ENCODE data around the gene ESF1. TPM values are rescaled to one million over a fixed set of nuclear protein-coding genes. Genes with fewer than 3 reads are reported as not detected.

Gene ESF1
- total and polyA plus RNA-seq, 2 of the 8 experiments (the other 6 are each of a cell fraction or from before 2014, with no cell fraction given) = 1.1 to 32.9 TPM

- DNase-seq (ENCODE audit: low read depth in 1 of 2, low spot score in 2 of 2) (no peak), FAIRE-seq (no peak)
- Histone ChIP-seq H2BK120ac (replicated peaks; ENCODE audit: low read depth, low read length) (no peak overlapping the region), H3K23me2 (ENCODE audit: low read depth, low read length) (0 out of 2 replicates have a peak, but pooled peaks cover 2% of the 10 kb centered on the region), H3K9ac (replicated peaks in 1 of 4; ENCODE audit: extremely low read depth in 1 of 4, low read depth in 3 of 4, low read length in 3 of 4) (no peak overlapping the region), H3K79me2 (ENCODE audit: control insufficient read depth in 1 of 2, insufficient read depth in 2 of 2, low read length in 2 of 2) (no peaks in the 10 kb centered on the region), H2BK5ac (ENCODE audit: low read depth, low read length) (no peak overlapping the region), H4K5ac (ENCODE audit: insufficient read length, low read depth, low read length) (no peak overlapping the region), H3K4me2 (ENCODE audit: insufficient read depth in 1 of 2, low read depth in 2 of 2, low read length in 2 of 2) (no peak overlapping the region), H2BK20ac (ENCODE audit: low read length) (no peak overlapping the region), H3K27me3 (replicated peaks in 1 of 4; ENCODE audit: control insufficient read depth in 3 of 4, extremely low read depth in 1 of 4, insufficient read depth in 3 of 4, low read length in 3 of 4) (no peaks in the 10 kb centered on the region), H3K4ac (replicated peaks; ENCODE audit: insufficient read length, low read depth, low read length) (no peak overlapping the region), H4K91ac (replicated peaks; ENCODE audit: insufficient read length, low read length) (no peak overlapping the region), H2AFZ (ENCODE audit: low read length) (no peak overlapping the region), H3K14ac (ENCODE audit: insufficient read length) (no peak overlapping the region), H2BK12ac (ENCODE audit: low read depth, low read length) (no peak overlapping the region), H2BK15ac (ENCODE audit: low read length) (no peak overlapping the region), H3K36me3 (ENCODE audit: control insufficient read depth in 2 of 4, insufficient read depth in 4 of 4, low read length in 3 of 4) (peaks cover 18 to 65% (median 46%) of the 10 kb centered on the region in 4 experiments), H4K8ac (ENCODE audit: extremely low read depth, insufficient read depth, low read length) (no peak overlapping the region), H3K18ac (ENCODE audit: extremely low read depth, low read length) (no peak overlapping the region), H3K23ac (ENCODE audit: insufficient read length) (no peak overlapping the region), H3K4me1 (replicated peaks in 1 of 4; ENCODE audit: control insufficient read depth in 3 of 4, insufficient read depth in 4 of 4, low read length in 3 of 4) (no peaks in the 10 kb centered on the region), H4K20me1 (replicated peaks in 1 of 2; ENCODE audit: control insufficient read depth in 1 of 2, insufficient read depth in 2 of 2, low read length in 2 of 2) (no peaks in the 10 kb centered on the region), H3K56ac (replicated peaks; ENCODE audit: insufficient read length, low read depth, low read length) (no peak overlapping the region), H3K9me3 (ENCODE audit: insufficient read depth in 2 of 2, low read depth in 1 of 2, low read length in 1 of 2) (no peaks in the 10 kb centered on the region), H2AK5ac (ENCODE audit: low read depth, low read length) (no peak overlapping the region), H3K79me1 (ENCODE audit: low read depth, low read length) (no peaks in the 10 kb centered on the region), H3K27ac (ENCODE audit: low read depth, low read length) (no peak overlapping the region), H3K4me3 (ENCODE audit: extremely low read depth in 1 of 4, insufficient read depth in 2 of 4, low read depth in 3 of 4, low read length in 4 of 4) (no peak overlapping the region)
- POLR2A ChIA-PET (ENCODE audit: partially characterized antibody) = interaction anchor here (0.9 to 1.8 kb wide), 3 partner anchors 9 to 24 kb away, joined by 3 to 5 read pairs (median 4); no protein-coding TSS in a partner anchor
- CTCF ChIA-PET (ENCODE audit: partially characterized antibody) = interaction anchor here (1.3 to 2.2 kb wide), 4 partner anchors 9 to 18 kb away, joined by 3 to 12 read pairs (median 6); no protein-coding TSS in a partner anchor
- TF ChIP-seq, protein P1, sequence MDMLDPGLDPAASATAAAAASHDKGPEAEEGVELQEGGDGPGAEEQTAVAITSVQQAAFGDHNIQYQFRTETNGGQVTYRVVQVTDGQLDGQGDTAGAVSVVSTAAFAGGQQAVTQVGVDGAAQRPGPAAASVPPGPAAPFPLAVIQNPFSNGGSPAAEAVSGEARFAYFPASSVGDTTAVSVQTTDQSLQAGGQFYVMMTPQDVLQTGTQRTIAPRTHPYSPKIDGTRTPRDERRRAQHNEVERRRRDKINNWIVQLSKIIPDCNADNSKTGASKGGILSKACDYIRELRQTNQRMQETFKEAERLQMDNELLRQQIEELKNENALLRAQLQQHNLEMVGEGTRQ (IDR thresholded peaks at IDR 0.05; ENCODE audit: low read length) = no peak
- TF ChIP-seq CHD2 (IDR thresholded peaks at IDR 0.05; ENCODE audit: low read length) = no peak
- no peak for TF ChIP-seq EP300 (IDR thresholded peaks at IDR 0.05; ENCODE audit: borderline replicate concordance in 1 of 2, low read depth in 2 of 2, low read length in 2 of 2)
- 89% methylated on average over 3 of the region's 3 CpGs; no CpG with 5 or more reads in 1 of the 2 experiments for whole genome bisulfite sequencing, 2 experiments (ENCODE audit: extremely low coverage in 1 of 2, insufficient coverage in 1 of 2, insufficient read length in 1 of 2, insufficient replicate concordance in 2 of 2, low coverage in 1 of 2, low lambda C conversion rate in 2 of 2, missing lambda C conversion rate in 1 of 2)
Observed at GRCh38 chr20:13809855-13810254, 25.1 kb upstream of the ESF1 start.

Measured in H1 (cell line).